LoVo (cell line): Measurements from ENCODE around the gene MTCL3.

Experiments used
- DNase-seq: peaks from one replicate; pipeline ENCODE4 v3.0.0-alpha.2; 2016; ENCODE audit warnings: low spot score

The MTCL3 gene

GRCh38 chr6:127423921-127424320, 95.2 kb downstream of the MTCL3 start:
- DNase-seq = no peak
